Neutrophil (primary cell): ENCODE data around the gene GSG1L.

Experiments
- H3K27ac ChIP-seq: fragments of 200-600 bp; sonication (generic); 2 replicates; pipeline ENCODE4 v1.5.1; 2016; ENCODE audit warnings: mild to moderate bottlenecking, moderate library complexity
- H3K27me3 ChIP-seq: fragments of 200-600 bp; sonication (generic); 2 replicates; pipeline ENCODE4 v1.6.0; 2016; ENCODE audit warnings: mild to moderate bottlenecking
- H3K36me3 ChIP-seq: fragments of 200-600 bp; sonication (generic); 2 replicates; pipeline ENCODE4 v1.5.1; 2017
- H3K4me1 ChIP-seq, 2 experiments: fragments of 200-600 bp in 1 of 2; sonication (generic) in 1 of 2; 1 replicate in 1 of 2; 2 replicates in 1 of 2; pipeline versions ENCODE4 v1.5.1 to v1.6.1; 2013 to 2016; ENCODE audit warnings: low read depth in 1 of 2, low read length in 1 of 2, mild to moderate bottlenecking in 1 of 2, moderate library complexity in 1 of 2; ENCODE audit not compliant: control insufficient read depth in 1 of 2, insufficient read depth in 1 of 2
- H3K4me3 ChIP-seq, 2 experiments: fragments of 200-600 bp in 1 of 2; sonication (generic) in 1 of 2; 1 replicate in 1 of 2; 2 replicates in 1 of 2; pipeline ENCODE4 v1.5.1; 2013 to 2016; ENCODE audit warnings: low read depth in 1 of 2, low read length in 1 of 2, mild to moderate bottlenecking in 1 of 2, moderate library complexity in 1 of 2
- H3K9me3 ChIP-seq: fragments of 200-600 bp; sonication (generic); 2 replicates; pipeline ENCODE4 v1.5.1; 2016
- TF ChIP-seq, protein P1 (sequence below): fragments of 200-600 bp; sonication (generic); IDR thresholded peaks from 2 replicates; pipeline ENCODE4 v1.5.1; 2016; ENCODE audit warnings: antibody characterized with exemption

Gene GSG1L

DNA sequence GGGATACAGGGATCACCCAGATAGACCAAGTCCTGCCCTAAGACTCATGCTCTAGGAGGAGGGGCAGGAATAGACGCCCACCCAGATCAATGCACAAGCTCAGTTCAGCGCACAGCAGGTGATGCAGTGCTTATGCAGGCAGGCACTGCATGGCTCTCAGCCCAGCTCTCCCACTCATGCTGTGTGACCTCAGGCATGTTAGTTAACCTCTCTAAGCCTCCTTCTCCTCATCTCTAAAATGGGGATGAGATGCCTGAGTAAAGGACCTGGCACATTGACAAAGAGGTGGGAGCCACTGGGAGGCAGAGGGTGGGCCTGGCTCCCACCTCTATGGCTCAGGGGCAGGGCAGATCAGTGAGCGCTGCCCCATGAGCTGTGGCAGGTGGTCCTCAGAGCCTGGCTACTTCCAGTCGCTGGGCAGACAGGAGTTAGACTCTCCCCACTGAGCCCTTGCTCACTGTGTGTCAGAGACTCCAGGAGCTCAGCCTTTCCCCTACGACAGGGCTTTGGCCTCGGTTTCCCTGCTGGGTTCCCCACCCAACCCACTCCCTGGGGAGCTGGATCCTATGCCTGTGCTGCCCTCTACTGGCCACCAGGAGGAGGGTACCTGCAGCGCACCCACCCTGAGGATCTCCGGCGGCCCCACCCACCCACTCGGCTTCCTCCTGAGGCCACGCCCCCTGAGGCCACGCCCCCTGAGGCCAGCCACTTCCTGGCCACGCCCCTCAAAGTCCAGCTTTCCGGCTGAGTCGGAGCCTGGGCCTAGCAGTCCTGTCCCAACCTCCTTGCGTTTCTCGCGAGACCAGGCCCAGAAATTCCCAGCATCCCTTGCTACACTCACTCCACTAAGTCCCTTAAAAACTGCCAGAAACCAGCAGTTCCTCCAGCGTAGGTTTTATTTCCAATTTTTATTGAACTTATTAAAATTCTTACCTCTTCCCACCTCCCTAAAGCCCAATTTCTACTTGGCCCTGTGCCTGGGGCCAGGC, 196.1 kb downstream of the GSG1L start:
- Histone ChIP-seq H3K27ac (no peak overlapping the region), H3K36me3 (no peaks in the 10 kb centered on the region), H3K27me3 (no peaks in the 10 kb centered on the region), H3K4me3 (no peak overlapping the region), H3K4me1 (peaks cover 0 to 5% of the 10 kb centered on the region in 2 experiments), H3K9me3 (no peaks in the 10 kb centered on the region)
- TF ChIP-seq, protein P1, sequence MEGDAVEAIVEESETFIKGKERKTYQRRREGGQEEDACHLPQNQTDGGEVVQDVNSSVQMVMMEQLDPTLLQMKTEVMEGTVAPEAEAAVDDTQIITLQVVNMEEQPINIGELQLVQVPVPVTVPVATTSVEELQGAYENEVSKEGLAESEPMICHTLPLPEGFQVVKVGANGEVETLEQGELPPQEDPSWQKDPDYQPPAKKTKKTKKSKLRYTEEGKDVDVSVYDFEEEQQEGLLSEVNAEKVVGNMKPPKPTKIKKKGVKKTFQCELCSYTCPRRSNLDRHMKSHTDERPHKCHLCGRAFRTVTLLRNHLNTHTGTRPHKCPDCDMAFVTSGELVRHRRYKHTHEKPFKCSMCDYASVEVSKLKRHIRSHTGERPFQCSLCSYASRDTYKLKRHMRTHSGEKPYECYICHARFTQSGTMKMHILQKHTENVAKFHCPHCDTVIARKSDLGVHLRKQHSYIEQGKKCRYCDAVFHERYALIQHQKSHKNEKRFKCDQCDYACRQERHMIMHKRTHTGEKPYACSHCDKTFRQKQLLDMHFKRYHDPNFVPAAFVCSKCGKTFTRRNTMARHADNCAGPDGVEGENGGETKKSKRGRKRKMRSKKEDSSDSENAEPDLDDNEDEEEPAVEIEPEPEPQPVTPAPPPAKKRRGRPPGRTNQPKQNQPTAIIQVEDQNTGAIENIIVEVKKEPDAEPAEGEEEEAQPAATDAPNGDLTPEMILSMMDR, result peak; percentile 50

DNA sequence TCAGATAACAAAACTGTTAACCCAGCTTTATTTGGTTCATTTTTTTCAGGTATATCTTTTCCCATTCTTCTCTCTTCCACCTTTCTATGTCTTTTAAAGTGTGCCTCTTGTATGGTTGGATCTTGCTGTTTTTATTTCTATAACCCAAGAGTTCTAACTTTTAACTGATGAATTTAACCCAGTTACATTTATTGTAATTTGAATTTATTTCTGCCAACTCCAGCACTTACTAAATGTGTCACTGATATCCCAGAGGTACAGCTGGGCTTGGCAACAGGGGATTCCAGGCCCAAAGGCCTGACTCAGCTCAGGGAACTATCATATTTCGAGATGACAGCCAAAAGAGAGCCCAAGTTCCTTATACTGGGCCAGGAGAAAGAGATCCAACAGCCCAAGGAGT, 200.1 kb downstream of the GSG1L start:
- H3K4me3 ChIP-seq, result no peak overlapping the region
- TF ChIP-seq, protein P1, result no peak
- H3K27ac ChIP-seq, result no peak overlapping the region
- H3K4me1 ChIP-seq, result peaks cover 0 to 13% of the 10 kb centered on the region in 2 experiments
- H3K9me3 ChIP-seq, result no peaks in the 10 kb centered on the region
- no peaks in the 10 kb centered on the region for H3K27me3 ChIP-seq
- no peaks in the 10 kb centered on the region for H3K36me3 ChIP-seq

DNA sequence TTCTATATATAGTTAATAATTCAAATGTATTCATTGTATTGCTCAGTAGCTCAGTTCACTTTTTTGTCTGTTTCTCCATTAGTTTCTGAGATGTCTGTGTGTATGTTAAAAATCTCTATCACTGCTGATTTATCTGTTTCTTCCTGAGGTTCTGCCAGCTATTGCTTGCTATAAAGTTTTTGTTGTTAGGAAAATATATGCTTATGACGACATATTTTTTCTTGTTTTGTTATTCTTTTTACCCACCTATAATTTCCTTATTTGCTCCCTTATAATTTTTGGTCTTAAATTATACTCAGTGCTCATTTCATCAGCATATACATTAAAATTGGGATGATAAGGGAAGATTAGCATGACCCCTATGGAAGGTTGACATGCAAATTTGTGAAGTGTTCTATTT, 200.6 kb downstream of the GSG1L start:
- Histone ChIP-seq H3K4me1 (peaks cover 0 to 13% of the 10 kb centered on the region in 2 experiments), H3K27me3 (no peaks in the 10 kb centered on the region), H3K27ac (no peak overlapping the region), H3K9me3 (no peaks in the 10 kb centered on the region), H3K4me3 (no peak overlapping the region), H3K36me3 (no peaks in the 10 kb centered on the region)
- TF ChIP-seq, protein P1, result no peak

DNA sequence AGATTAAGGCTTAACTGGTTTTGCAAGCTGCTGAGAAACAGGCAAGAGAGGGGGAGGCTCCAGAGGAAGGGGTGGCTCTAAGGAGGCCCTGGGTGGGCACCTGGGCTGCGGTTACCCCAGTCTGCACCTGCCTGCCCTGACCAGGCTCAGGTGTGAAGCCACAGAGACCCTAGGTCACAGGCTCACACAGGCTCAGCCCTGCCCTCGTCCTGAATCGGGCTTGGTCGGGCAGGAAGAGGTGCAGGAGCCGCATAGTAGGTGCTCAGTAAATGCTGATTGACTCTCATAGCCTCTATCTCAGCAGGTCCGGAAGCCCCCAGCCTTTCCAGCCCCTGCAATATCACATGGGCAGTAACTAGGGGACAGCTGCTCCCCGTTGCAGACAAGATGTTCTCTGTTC, 203.4 kb downstream of the GSG1L start:
- TF ChIP-seq, protein P1, result no peak
- H3K27ac ChIP-seq, result no peak overlapping the region
- H3K4me1 ChIP-seq, result peaks cover 0 to 8% of the 10 kb centered on the region in 2 experiments
- no peaks in the 10 kb centered on the region for H3K9me3 ChIP-seq
- H3K36me3 ChIP-seq, result no peaks in the 10 kb centered on the region
- no peaks in the 10 kb centered on the region for H3K27me3 ChIP-seq
- no peak overlapping the region for H3K4me3 ChIP-seq

DNA sequence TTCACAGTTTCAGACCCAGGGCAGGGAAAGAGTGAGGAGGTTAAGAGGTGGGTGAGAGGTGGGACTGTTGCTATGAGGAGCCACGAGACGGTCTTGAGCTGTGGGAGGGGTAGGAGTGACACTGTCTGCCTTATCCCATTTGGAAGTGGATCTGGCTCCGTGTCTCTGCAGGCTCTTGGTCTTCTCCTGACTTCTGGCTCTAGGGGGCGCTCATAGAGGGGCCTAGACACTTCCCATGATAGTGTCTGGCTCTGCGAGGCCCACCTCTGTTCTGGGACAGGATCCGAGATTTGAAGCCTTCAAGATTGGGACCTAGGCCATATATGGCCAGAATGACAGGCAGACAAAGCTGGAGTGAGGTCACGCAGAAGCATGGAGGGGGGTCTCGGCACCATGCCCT, 204.5 kb downstream of the GSG1L start:
- TF ChIP-seq, protein P1, result no peak
- Histone ChIP-seq H3K27ac (no peak overlapping the region), H3K27me3 (peaks cover 9% of the 10 kb centered on the region)

More for the DNA sequence above, 204.5 kb downstream of the GSG1L start:
- peaks cover 0 to 8% of the 10 kb centered on the region in 2 experiments for H3K4me1 ChIP-seq
- H3K9me3 ChIP-seq, result no peaks in the 10 kb centered on the region
- no peak overlapping the region for H3K4me3 ChIP-seq
- no peaks in the 10 kb centered on the region for H3K36me3 ChIP-seq
